BE2C (cell line): Measurements from ENCODE around the gene GRIN2C.

ENCODE experiments used
- DNase-seq: peaks from one replicate; pipeline ENCODE4 v3.0.0-alpha.2; 2020
- H3K27me3 ChIP-seq: fragments of 250-450 bp; sonication (Bioruptor Pico); 2 replicates; pipeline ENCODE4 v1.5.1; 2020; ENCODE audit warnings: mild to moderate bottlenecking
- H3K36me3 ChIP-seq: fragments of 250-450 bp; sonication (Bioruptor Pico); 2 replicates; pipeline ENCODE4 v1.5.1; 2020; ENCODE audit warnings: mild to moderate bottlenecking
- H3K4me1 ChIP-seq: fragments of 250-450 bp; sonication (Bioruptor Pico); 2 replicates; pipeline ENCODE4 v1.5.1; 2020
- H3K4me3 ChIP-seq: 2 replicates; pipeline ENCODE4 v1.5.1; 2011; ENCODE audit warnings: low read depth, low read length
- H3K9me3 ChIP-seq: fragments of 250-450 bp; sonication (Bioruptor Pico); 2 replicates; pipeline ENCODE4 v1.5.1; 2020
- CTCF ChIP-seq: IDR thresholded peaks from 2 replicates; pipeline ENCODE4 v1.5.1; 2012; ENCODE audit warnings: mild to moderate bottlenecking, low read depth, low read length

Gene GRIN2C

DNA sequence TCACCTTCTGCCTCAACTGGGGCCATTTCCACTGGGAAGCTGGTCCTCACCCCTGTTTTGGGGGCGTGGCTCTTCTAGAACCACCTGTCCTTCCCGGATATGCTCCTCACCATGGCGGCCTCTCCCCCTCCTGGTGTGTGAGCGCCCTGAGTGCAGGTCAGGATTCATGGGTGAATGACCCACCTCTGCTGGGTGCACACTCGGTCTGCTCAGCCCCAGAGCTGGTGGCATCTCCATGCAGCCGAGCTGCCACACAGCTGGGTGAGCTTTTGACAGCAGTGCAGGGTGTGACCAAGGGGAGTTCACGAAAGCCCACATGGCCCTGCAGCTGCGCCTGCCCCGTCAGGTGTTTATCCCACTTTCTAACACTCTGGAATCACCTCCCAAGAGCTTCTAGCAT lies 27.3 kb downstream of the GRIN2C start:
- H3K4me3 ChIP-seq: no peak overlapping the region
- no peak for TF ChIP-seq CTCF

DNA sequence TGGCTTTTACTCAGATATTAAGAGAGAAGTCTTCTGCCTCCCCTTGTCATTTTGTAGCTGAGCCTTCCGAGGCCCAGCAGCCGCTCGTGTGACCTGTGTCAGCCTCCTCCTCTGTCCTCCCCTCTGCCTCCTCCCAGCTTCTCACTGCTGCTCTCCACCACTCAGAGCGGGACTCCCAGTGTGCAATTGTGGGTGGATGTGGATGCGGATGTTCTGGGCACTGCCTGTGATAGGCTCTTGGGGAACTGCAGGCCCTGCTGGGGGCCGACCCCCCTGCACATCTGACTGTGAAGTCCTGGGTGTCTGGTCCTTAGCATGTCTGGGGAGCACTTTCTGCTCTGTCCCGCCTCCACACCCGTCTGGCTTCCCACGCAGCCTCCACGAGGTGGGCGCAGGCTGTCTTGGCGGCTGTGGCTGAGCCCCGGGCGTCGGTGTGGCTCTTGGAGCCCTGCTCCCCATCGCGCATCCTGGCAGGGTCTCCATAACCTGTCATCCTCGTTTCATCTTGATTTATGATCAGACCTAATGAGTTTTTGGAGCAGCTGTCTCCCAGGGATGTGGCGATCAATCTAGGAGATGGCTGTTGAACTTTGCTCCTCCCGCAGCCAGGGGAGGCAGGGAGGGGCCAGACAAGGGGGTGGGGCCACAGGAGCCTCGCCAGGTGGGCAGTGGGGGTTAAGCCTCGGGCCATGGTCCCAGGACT lies 28.1 kb downstream of the GRIN2C start:
- DNase-seq: peak; percentile 71
- no peak overlapping the region for H3K4me3 ChIP-seq
- no peaks in the 10 kb centered on the region for H3K9me3 ChIP-seq
- H3K36me3 ChIP-seq: peaks cover 7% of the 10 kb centered on the region; the same call in 1 of the 2 replicates
- TF ChIP-seq CTCF: no peak
- no peaks in the 10 kb centered on the region for H3K27me3 ChIP-seq
- peaks cover 16% of the 10 kb centered on the region for H3K4me1 ChIP-seq

More for the DNA sequence above, 27.3 kb downstream of the GRIN2C start:
- no peaks in the 10 kb centered on the region for H3K27me3 ChIP-seq
- H3K4me1 ChIP-seq: peaks cover 16% of the 10 kb centered on the region
- H3K36me3 ChIP-seq: peaks cover 7% of the 10 kb centered on the region; the same call in 1 of the 2 replicates
- no peak for DNase-seq
- H3K9me3 ChIP-seq: no peaks in the 10 kb centered on the region

GRCh38 chr17:74830861-74831260 lies 28.8 kb downstream of the GRIN2C start:
- no peak for DNase-seq
- H3K27me3 ChIP-seq: no peaks in the 10 kb centered on the region
- no peak overlapping the region for H3K4me3 ChIP-seq
- no peak for TF ChIP-seq CTCF
- H3K9me3 ChIP-seq: no peaks in the 10 kb centered on the region
- peaks cover 3% of the 10 kb centered on the region; the same call in 1 of the 2 replicates for H3K36me3 ChIP-seq
- H3K4me1 ChIP-seq: peaks cover 16% of the 10 kb centered on the region

DNA sequence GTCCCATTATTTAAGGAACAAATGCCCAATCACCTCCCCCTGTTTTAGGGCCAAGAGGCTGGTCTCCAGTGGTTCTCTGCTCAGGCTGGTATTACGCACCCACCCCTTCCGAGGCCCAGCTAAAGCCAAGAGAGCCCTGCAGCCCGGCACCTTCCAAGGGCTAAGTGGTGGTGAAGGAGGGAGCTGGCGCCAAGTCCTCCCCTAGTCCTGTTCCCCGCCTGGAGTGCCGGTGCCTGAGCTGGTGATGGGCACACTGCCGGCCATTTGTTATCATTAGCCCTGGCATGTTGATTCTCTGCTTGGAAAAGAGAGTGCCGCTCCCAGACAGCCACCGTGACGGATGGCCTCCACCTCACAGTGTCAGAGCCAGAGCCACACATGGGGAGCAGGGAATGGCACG lies 31.9 kb downstream of the GRIN2C start:
- DNase-seq: no peak
- Histone ChIP-seq H3K9me3 (no peaks in the 10 kb centered on the region), H3K4me1 (peaks cover 16% of the 10 kb centered on the region), H3K4me3 (no peak overlapping the region), H3K36me3 (peaks cover 3% of the 10 kb centered on the region; the same call in 1 of the 2 replicates), H3K27me3 (no peaks in the 10 kb centered on the region)
- TF ChIP-seq CTCF: no peak

DNA sequence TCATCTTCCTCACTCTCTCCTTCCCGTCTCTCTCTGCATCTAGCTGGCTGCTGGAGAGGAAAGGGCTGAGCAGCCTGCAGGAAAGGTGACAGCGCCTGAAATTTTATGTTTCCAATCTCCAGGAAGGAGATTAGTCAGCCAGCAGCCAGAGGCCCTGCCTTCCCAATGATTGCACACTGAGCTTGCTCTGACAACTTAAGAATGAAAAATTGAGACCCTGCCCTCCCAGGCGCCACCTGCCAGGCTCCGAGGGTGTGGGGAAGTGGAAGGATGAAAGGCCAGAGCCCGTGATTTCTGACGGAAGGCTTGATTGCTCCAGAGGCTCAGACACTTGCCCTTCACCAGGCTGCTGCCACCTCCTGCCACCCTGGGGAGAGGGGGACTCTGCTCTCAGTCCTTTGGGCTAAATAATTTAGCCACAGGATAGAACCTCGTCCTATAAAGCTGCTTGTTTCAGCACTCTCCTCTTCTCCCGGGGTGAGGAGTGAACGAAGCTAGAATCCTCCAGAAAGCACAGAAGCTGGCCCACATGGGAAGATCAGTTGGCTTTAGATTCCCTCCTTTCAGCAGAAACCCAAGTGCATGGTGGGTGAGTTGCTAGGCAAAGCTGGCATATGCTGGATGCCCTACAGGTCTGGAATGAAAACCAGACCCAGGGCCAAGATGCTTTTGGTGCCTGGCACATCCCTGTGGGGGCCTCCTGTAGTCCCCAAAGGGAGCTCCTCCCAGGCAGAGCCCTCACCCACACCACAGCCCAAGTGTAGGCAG lies 33.5 kb downstream of the GRIN2C start:
- peaks cover 3% of the 10 kb centered on the region; the same call in 1 of the 2 replicates for H3K36me3 ChIP-seq
- H3K27me3 ChIP-seq: no peaks in the 10 kb centered on the region
- H3K9me3 ChIP-seq: no peaks in the 10 kb centered on the region
- peaks cover 3% of the 10 kb centered on the region for H3K4me1 ChIP-seq
- no peak overlapping the region for H3K4me3 ChIP-seq
- no peak for DNase-seq
- no peak for TF ChIP-seq CTCF
